LNCaP clone FGC (cell line): ENCODE data around the gene SLC46A2.

Experiments
- DNase-seq: peaks from one replicate; pipeline ENCODE4 v3.0.0-alpha.2; 2011; ENCODE audit warnings: low read depth
- H3K4me3 ChIP-seq: 2 replicates; pipeline ENCODE4 v1.5.1; 2011; ENCODE audit warnings: mild to moderate bottlenecking, low read depth, low read length, control low read depth
- TF ChIP-seq, protein P1 (sequence below): IDR thresholded peaks from 2 replicates; pipeline ENCODE4 v1.5.1; 2012; ENCODE audit warnings: mild to moderate bottlenecking; ENCODE audit not compliant: control insufficient read depth, insufficient read depth; ENCODE audit errors: extremely low read depth

The SLC46A2 gene

GRCh38 chr9:112900901-112901300, 10.2 kb upstream of the SLC46A2 start:
- DNase-seq = no peak
- no peak overlapping the region for H3K4me3 ChIP-seq
- TF ChIP-seq, protein P1, sequence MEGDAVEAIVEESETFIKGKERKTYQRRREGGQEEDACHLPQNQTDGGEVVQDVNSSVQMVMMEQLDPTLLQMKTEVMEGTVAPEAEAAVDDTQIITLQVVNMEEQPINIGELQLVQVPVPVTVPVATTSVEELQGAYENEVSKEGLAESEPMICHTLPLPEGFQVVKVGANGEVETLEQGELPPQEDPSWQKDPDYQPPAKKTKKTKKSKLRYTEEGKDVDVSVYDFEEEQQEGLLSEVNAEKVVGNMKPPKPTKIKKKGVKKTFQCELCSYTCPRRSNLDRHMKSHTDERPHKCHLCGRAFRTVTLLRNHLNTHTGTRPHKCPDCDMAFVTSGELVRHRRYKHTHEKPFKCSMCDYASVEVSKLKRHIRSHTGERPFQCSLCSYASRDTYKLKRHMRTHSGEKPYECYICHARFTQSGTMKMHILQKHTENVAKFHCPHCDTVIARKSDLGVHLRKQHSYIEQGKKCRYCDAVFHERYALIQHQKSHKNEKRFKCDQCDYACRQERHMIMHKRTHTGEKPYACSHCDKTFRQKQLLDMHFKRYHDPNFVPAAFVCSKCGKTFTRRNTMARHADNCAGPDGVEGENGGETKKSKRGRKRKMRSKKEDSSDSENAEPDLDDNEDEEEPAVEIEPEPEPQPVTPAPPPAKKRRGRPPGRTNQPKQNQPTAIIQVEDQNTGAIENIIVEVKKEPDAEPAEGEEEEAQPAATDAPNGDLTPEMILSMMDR = no peak

- TF ChIP-seq, protein P1 = no peak
- DNase-seq = no peak
- no peak overlapping the region for H3K4me3 ChIP-seq
Observed at GRCh38 chr9:112900488-112900887, 9.8 kb upstream of the SLC46A2 start.

DNA sequence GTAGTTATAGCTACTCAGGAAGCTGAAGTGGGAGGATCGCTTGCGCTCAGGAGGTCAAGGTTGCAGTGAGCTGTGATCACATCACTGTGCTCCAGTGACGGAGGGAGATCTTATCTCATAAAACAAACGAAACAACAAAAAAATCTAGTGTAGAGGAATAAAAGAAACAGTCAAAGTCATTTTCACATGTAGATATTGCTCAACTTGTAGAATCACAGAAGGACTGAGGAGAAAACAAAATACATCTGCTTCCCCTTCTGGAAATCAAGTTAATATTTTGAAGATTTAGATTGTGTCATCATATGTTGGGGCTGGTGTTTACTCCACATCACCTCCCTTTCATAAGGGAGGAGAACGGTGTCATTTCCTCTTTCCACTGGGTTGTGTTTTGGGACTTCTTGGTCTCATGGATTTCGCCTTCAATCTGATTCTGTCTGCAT, 8.2 kb upstream of the SLC46A2 start:
- H3K4me3 ChIP-seq = no peak overlapping the region
- TF ChIP-seq, protein P1 = no peak
- no peak for DNase-seq

DNA sequence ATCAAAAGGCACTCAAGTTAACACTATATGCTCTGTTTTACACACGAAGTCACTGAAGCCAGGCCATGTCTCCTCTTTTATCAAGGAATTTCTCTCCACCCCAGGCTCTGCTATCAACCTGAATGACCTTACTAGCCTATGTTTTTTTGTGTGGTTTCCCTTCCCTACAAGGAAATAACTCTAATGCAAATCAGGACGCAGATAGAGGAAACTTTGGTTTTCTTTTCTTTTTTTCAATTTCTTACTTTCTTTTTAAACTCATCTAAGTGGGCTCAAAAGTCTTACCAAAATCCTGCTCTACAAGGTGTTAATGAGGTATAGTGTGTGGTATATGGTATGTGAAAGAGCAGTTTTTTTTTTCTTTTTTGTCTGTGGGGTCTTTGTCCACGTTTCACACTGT, 5.5 kb upstream of the SLC46A2 start:
- TF ChIP-seq, protein P1 = no peak
- DNase-seq = no peak
- H3K4me3 ChIP-seq = no peak overlapping the region

DNA sequence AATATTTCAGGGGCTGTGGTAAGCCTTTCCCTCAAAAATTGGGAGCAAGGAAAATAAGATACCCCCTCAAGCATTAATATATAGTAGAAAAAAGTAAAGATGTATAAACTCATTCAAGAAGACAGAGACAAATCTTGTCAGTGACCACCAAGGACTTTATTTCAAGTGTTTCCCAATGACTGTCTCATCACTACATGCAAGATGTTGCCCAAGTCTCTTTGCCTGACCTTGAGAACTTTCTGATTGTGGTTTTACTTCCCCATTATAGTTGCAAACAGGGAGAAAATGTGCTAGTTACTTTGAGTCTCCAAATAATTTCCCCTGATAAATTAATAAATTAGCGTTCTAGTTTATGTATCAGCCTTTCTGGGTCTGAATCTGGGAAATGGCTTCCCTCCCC, 4.0 kb upstream of the SLC46A2 start:
- no peak overlapping the region for H3K4me3 ChIP-seq
- DNase-seq = no peak
- TF ChIP-seq, protein P1 = no peak

- no peak overlapping the region for H3K4me3 ChIP-seq
- DNase-seq = no peak
- TF ChIP-seq, protein P1 = no peak
Observed at GRCh38 chr9:112894041-112894440, 3.4 kb upstream of the SLC46A2 start.

DNA sequence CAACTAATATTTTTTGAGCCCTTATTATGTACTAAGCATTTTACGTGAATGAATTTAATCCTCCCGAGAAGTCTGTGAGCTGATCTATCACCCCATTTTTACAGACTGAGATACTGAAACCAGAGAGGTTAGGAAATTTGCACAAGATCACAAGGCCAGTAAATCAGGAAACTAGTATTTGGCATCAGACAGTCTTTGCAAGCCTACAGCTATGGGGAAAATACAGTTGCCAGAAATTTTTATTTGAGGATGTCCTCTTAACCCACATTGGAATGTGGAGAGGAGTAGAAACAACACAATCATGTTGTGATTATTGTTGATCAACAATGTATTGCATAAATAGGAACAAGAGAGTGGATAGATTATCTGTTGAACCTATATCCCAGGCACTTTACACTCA, 2.3 kb upstream of the SLC46A2 start:
- no peak for DNase-seq
- TF ChIP-seq, protein P1 = no peak
- no peak overlapping the region for H3K4me3 ChIP-seq
